K562 (cell line): Measurements from ENCODE around the gene MITD1. TPM values are rescaled to one million over a fixed set of nuclear protein-coding genes. Genes with fewer than 3 reads are reported as not detected.

ENCODE experiments used
- ARID2 ChIP-seq: fragments of 450-650 bp; IDR thresholded peaks from 2 replicates; pipeline ENCODE4 v1.6.1; 2017; ENCODE audit warnings: antibody characterized with exemption, mild to moderate bottlenecking
- BCOR ChIP-seq: fragments of 450-650 bp; IDR thresholded peaks from 2 replicates; pipeline ENCODE4 v1.6.1; 2016
- ELF1 ChIP-seq: fragments of 200-800 bp; sonication (Bioruptor generic); IDR thresholded peaks from 2 replicates; pipeline ENCODE4 v1.6.1; 2016; ENCODE audit warnings: missing genetic modification characterization, missing compliant biosample characterization
- ERF ChIP-seq: fragments of 450-650 bp; formaldehyde crosslinking; IDR thresholded peaks from 2 replicates; pipeline ENCODE4 v1.4.0; 2020; ENCODE audit warnings: mild to moderate bottlenecking, mixed read lengths
- HDAC3 ChIP-seq: fragments of 450-650 bp; IDR thresholded peaks from 2 replicates; pipeline ENCODE4 v1.6.1; 2018; ENCODE audit warnings: borderline replicate concordance, mild to moderate bottlenecking, moderate library complexity; ENCODE audit not compliant: partially characterized antibody
- KDM2B ChIP-seq: fragments of 250-450 bp; sonication (Bioruptor Pico); IDR thresholded peaks from 2 replicates; pipeline ENCODE4 v1.8.0; 2021; ENCODE audit warnings: mild to moderate bottlenecking, moderate library complexity
- KLF10 ChIP-seq: fragments of 250-450 bp; sonication (Bioruptor Pico); IDR thresholded peaks from 2 replicates; pipeline ENCODE4 v1.6.1; 2021; ENCODE audit warnings: matching md5 sums
- MITF ChIP-seq: IDR thresholded peaks from 2 replicates; pipeline ENCODE4 v1.6.1; 2014; ENCODE audit warnings: antibody characterized with exemption
- POLR3G ChIP-seq: IDR thresholded peaks from 2 replicates; pipeline ENCODE4 v1.6.1; 2011; ENCODE audit not compliant: insufficient read length, insufficient replicate concordance; ENCODE audit errors: extremely low read depth
- RAD51 ChIP-seq: fragments of 450-650 bp; IDR thresholded peaks from 2 replicates; pipeline ENCODE4 v1.7.1; 2016; ENCODE audit warnings: low read depth, mild to moderate bottlenecking, borderline replicate concordance
- SIN3B ChIP-seq: fragments of 450-650 bp; IDR thresholded peaks from 2 replicates; pipeline ENCODE4 v1.6.1; 2017; ENCODE audit warnings: low read depth, mild to moderate bottlenecking, moderate library complexity
- TRIM28 ChIP-seq: fragments of 450-650 bp; IDR thresholded peaks from 2 replicates; pipeline ENCODE4 v1.6.1; 2017
- ZBTB34 ChIP-seq: fragments of 250-450 bp; sonication (Bioruptor Pico); IDR thresholded peaks from 2 replicates; pipeline ENCODE4 v1.8.0; 2021; ENCODE audit warnings: mild to moderate bottlenecking, moderate library complexity
- ZFX ChIP-seq: sonication (generic); formaldehyde crosslinking; IDR thresholded peaks from 2 replicates; pipeline ENCODE4 v1.8.0; 2022; ENCODE audit warnings: mild to moderate bottlenecking, missing genetic modification reagents, moderate library complexity
- ZNF146 ChIP-seq: IDR thresholded peaks from one replicate; pipeline ENCODE4 v1.6.1; 2018; ENCODE audit warnings: missing compliant biosample characterization; ENCODE audit not compliant: unreplicated experiment
- ZNF263 ChIP-seq: sonication (generic); formaldehyde crosslinking; IDR thresholded peaks from 2 replicates; pipeline ENCODE4 v1.8.0; 2022; ENCODE audit warnings: mild to moderate bottlenecking, missing genetic modification reagents, borderline replicate concordance
- ZNF785 ChIP-seq: fragments of 250-450 bp; sonication (Bioruptor Pico); IDR thresholded peaks from 2 replicates; pipeline ENCODE4 v1.4.0; 2020; ENCODE audit warnings: mild to moderate bottlenecking
- polyA plus RNA-seq, 8 experiments: library from polyadenylated mRNA; depleted of rRNA in 4 of 8; stranded (reverse) in 5 of 8; unstranded in 3 of 8; fragments of >200 nt; fragmentation: Nextera tagmentation in 2 of 8; fragmentation: Illumina TruSeq in 1 of 8; extraction: Ambion mirVana in 2 of 8; extraction: Trizol in 1 of 8; gene quantifications; 2 replicates each; pipeline versions ENCODE4 v1.2.1 to v1.2.3, GENCODE V29; 2011 to 2014; ENCODE audit warnings: inconsistent platforms in 1 of 8, missing spikeins in 1 of 8
- total RNA-seq, 7 experiments: library from RNA; depleted of rRNA in 6 of 7; stranded (reverse); fragments of >200 nt in 6 of 7; fragmentation: Illumina TruSeq in 2 of 7; extraction: Trizol in 2 of 7; gene quantifications; 2 replicates each; pipeline versions ENCODE4 v1.2.1 to v1.2.3, GENCODE V29; 2011 to 2021; ENCODE audit warnings: low replicate concordance in 1 of 7
- TF ChIP-seq, protein P1 (sequence below), 3 experiments: fragments of 200-800 bp in 1 of 3; fragments of 250-450 bp in 1 of 3; fragments of 450-650 bp in 1 of 3; sonication (Bioruptor Pico) in 1 of 3; sonication (Bioruptor generic) in 1 of 3; formaldehyde crosslinking in 1 of 3; IDR thresholded peaks; 2 replicates each; pipeline versions ENCODE4 v1.6.1 to v1.8.0; 2016 to 2022; ENCODE audit warnings: mild to moderate bottlenecking in 2 of 3, missing genetic modification characterization in 2 of 3, missing compliant biosample characterization in 1 of 3, moderate library complexity in 1 of 3
- TF ChIP-seq, protein P2 (sequence below): fragments of 450-650 bp; IDR thresholded peaks from 2 replicates; pipeline ENCODE4 v1.7.1; 2018; ENCODE audit warnings: mild to moderate bottlenecking, low read depth; ENCODE audit not compliant: partially characterized antibody

The MITD1 gene
- total and polyA plus RNA-seq, 9 of the 15 experiments (the other 6 are each of a cell fraction or from before 2014, with no cell fraction given): 19.6 to 71.8 (median 43.2) TPM

DNA sequence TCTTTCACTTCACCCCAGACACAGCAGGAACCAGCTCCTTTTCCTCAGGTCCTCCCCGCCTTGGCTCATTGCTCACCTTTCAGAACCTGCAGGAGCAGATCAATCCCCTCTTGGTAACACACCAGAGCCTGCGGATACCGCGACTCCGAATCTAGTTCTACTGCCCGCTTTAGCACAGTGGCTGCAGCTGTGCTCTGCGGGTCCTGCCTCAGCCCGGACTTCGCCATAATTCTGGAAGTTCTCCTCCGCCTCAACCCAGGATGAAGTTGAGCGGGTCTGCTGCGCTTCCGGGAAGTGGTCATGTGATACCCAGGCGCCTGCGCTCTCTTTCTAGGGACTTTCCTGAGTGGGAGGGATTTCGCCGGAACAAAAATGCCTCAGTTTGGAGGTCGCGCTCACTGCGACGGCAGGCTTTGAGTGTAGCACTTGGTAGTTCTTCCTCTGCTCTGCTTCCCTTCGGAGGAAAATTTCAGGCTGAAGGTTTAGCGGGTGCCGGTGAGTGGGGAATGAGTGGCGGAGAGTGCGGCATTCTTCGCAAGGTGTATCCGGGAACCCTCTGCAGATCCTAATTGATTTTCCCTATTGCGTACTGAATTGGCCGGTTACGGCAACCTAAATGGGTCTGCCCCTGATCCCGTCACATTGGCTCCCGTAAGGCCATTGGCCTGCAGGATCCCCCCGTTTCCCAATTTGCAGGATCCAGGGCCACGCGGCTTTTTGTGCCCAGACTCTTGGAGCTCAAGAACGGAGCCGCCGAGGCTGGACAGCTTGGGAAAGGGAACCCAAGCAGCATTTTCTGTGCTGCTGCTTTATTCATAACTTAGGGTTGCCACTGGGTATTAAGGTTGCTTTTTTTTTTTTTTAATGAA is at the start of gene MITD1, which contains the start of gene MRPL30 (continued):
- TF ChIP-seq ZFX (CRISPR knock-in tag) (peak; percentile 71), KLF10 (CRISPR knock-in tag) (no peak), ELF1 (tag) (peak; percentile 97), MITF (peak; percentile 60; the same call in 1 of the 2 replicates), BCOR (0 out of 2 replicates have a peak, but pooled peaks have one; percentile 21), KDM2B (CRISPR knock-in tag) (no peak), HDAC3 (peak; percentile 35), ERF (CRISPR knock-in tag) (no peak), ZNF785 (CRISPR knock-in tag) (no peak), ARID2 (no peak), ZBTB34 (CRISPR knock-in tag) (no peak), ZNF146 (CRISPR knock-in tag) (no peak), SIN3B (peak; percentile 88), TRIM28 (no peak; the same call in 1 of the 2 replicates), RAD51 (peak; percentile 95), ZNF263 (CRISPR knock-in tag) (peak; percentile 21; the same call in 1 of the 2 replicates), POLR3G (no peak)
- TF ChIP-seq, protein P1, sequence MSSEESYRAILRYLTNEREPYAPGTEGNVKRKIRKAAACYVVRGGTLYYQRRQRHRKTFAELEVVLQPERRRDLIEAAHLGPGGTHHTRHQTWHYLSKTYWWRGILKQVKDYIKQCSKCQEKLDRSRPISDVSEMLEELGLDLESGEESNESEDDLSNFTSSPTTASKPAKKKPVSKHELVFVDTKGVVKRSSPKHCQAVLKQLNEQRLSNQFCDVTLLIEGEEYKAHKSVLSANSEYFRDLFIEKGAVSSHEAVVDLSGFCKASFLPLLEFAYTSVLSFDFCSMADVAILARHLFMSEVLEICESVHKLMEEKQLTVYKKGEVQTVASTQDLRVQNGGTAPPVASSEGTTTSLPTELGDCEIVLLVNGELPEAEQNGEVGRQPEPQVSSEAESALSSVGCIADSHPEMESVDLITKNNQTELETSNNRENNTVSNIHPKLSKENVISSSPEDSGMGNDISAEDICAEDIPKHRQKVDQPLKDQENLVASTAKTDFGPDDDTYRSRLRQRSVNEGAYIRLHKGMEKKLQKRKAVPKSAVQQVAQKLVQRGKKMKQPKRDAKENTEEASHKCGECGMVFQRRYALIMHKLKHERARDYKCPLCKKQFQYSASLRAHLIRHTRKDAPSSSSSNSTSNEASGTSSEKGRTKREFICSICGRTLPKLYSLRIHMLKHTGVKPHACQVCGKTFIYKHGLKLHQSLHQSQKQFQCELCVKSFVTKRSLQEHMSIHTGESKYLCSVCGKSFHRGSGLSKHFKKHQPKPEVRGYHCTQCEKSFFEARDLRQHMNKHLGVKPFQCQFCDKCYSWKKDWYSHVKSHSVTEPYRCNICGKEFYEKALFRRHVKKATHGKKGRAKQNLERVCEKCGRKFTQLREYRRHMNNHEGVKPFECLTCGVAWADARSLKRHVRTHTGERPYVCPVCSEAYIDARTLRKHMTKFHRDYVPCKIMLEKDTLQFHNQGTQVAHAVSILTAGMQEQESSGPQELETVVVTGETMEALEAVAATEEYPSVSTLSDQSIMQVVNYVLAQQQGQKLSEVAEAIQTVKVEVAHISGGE (CRISPR knock-in tag; IDR thresholded peaks at IDR 0.05): peak; percentile 96 to 100 (median 98)
- TF ChIP-seq, protein P2, sequence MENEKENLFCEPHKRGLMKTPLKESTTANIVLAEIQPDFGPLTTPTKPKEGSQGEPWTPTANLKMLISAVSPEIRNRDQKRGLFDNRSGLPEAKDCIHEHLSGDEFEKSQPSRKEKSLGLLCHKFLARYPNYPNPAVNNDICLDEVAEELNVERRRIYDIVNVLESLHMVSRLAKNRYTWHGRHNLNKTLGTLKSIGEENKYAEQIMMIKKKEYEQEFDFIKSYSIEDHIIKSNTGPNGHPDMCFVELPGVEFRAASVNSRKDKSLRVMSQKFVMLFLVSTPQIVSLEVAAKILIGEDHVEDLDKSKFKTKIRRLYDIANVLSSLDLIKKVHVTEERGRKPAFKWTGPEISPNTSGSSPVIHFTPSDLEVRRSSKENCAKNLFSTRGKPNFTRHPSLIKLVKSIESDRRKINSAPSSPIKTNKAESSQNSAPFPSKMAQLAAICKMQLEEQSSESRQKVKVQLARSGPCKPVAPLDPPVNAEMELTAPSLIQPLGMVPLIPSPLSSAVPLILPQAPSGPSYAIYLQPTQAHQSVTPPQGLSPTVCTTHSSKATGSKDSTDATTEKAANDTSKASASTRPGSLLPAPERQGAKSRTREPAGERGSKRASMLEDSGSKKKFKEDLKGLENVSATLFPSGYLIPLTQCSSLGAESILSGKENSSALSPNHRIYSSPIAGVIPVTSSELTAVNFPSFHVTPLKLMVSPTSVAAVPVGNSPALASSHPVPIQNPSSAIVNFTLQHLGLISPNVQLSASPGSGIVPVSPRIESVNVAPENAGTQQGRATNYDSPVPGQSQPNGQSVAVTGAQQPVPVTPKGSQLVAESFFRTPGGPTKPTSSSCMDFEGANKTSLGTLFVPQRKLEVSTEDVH: peak; percentile 89
